HAP-1 (cell line): ENCODE data around the gene B2M.
"Not testable (repeated sequence)": the region's sequence is repeated elsewhere in the genome, so short reads cannot be mapped to it uniquely, and the experiment has no call there.

Source experiments
- DNase-seq, 2 experiments: peaks; one replicate each; pipeline ENCODE4 v3.0.0-alpha.2; 2016 to 2020; ENCODE audit warnings: low spot score in 2 of 2
- H3K27me3 ChIP-seq: fragments of 250-450 bp; sonication (Bioruptor Pico); 2 replicates; pipeline ENCODE4 v1.5.1; 2020; ENCODE audit warnings: low read depth, mild to moderate bottlenecking, moderate library complexity
- H3K36me3 ChIP-seq: fragments of 250-450 bp; sonication (Bioruptor Pico); replicated peaks from 2 replicates; pipeline ENCODE4 v1.5.1; 2020; ENCODE audit warnings: mild to moderate bottlenecking
- H3K4me1 ChIP-seq: fragments of 250-450 bp; sonication (Bioruptor Pico); 2 replicates; pipeline ENCODE4 v1.5.1; 2020; ENCODE audit warnings: mild to moderate bottlenecking
- H3K4me3 ChIP-seq: fragments of 250-450 bp; sonication (Bioruptor Pico); 2 replicates; pipeline ENCODE4 v1.5.1; 2020; ENCODE audit warnings: mild to moderate bottlenecking, moderate library complexity
- H3K9me3 ChIP-seq: fragments of 250-450 bp; sonication (Bioruptor Pico); 2 replicates; pipeline ENCODE4 v1.5.1; 2020; ENCODE audit warnings: mild to moderate bottlenecking, moderate library complexity
- in situ Hi-C: fragments of 300-500 bp; cut with MboI; formaldehyde crosslinking; loops from 3 replicates; pipeline ENCODE4 v1.14.3; 2020; ENCODE audit warnings: low sequenced_read_pairs, inconsistent platforms, mixed read lengths

The B2M gene

GRCh38 chr15:44682809-44683682 is 28.3 kb upstream of the B2M start:
- H3K27me3 ChIP-seq, H3K9me3 ChIP-seq, H3K4me3 ChIP-seq, in situ Hi-C loops, H3K4me1 ChIP-seq, H3K36me3 ChIP-seq: not testable (repeated sequence)
- peak in 1 of 2 experiments; percentile 69 for DNase-seq

GRCh38 chr15:44689318-44689717 is 22.0 kb upstream of the B2M start:
- H3K27me3 ChIP-seq, H3K36me3 ChIP-seq, DNase-seq, H3K4me1 ChIP-seq, in situ Hi-C loops, H3K9me3 ChIP-seq, H3K4me3 ChIP-seq: not testable (repeated sequence)

- H3K4me3 ChIP-seq, H3K4me1 ChIP-seq, H3K36me3 ChIP-seq, H3K9me3 ChIP-seq, H3K27me3 ChIP-seq, in situ Hi-C loops, DNase-seq: not testable (repeated sequence)
Observed at GRCh38 chr15:44690245-44690644, 21.1 kb upstream of the B2M start.

GRCh38 chr15:44692659-44693058 is 18.7 kb upstream of the B2M start:
- Histone ChIP-seq H3K9me3 (no peaks in the 10 kb centered on the region), H3K36me3 (no peaks in the 10 kb centered on the region), H3K27me3 (no peaks in the 10 kb centered on the region), H3K4me1 (no peaks in the 10 kb centered on the region), H3K4me3 (no peak overlapping the region)
- DNase-seq = no peak
- in situ Hi-C loops = no loop called here

DNA sequence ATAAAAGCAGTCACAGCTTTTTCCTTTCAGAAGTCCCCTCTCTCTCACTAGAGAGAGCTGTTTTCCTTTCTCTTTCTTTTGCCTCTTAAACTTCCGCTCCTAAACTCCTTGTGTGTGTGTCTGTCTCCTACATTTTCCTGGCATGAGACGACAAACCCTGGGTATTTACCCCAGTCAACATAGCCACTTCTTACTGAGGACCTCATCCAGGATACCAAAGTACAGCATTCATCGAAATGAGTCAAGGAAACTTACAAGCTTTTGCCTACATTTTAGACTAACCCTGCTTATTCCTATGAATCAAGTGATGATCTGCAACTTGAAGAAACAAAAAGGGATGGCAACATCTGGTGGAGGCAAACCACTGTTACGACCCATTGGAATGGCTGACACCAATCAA is 16.9 kb upstream of the B2M start:
- H3K36me3 ChIP-seq = no peaks in the 10 kb centered on the region
- no peaks in the 10 kb centered on the region; the same call in 1 of the 2 replicates for H3K27me3 ChIP-seq
- peaks cover 5% of the 10 kb centered on the region; the same call in 1 of the 2 replicates for H3K4me1 ChIP-seq
- H3K4me3 ChIP-seq = no peak overlapping the region
- H3K9me3 ChIP-seq = no peaks in the 10 kb centered on the region
- in situ Hi-C loops = no loop called here
- no peak for DNase-seq

DNA sequence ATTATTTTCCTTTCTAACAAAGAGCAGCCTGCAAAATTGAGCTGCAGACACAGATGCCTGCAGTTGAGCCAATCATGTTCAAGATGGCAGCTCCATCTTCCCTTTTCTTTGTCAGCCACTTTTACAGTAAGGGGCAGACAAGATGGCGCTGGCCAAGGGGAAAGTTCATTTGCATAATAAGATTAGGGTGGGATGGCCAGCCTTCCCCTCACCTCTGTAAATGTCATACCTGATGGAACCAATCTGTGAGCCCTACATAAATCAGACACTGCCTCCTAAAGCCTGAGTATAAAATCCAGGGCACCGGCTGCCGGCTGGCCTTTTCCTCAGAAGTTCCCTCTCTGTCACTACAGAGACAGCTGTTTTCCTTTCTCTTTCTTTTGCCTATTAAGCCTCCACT is 16.0 kb upstream of the B2M start:
- no peaks in the 10 kb centered on the region for H3K36me3 ChIP-seq

GRCh38 chr15:44697014-44697413 is 14.3 kb upstream of the B2M start:
- Histone ChIP-seq H3K4me1 (peaks cover 5% of the 10 kb centered on the region; the same call in 1 of the 2 replicates), H3K4me3 (no peak overlapping the region), H3K36me3 (no peaks in the 10 kb centered on the region), H3K27me3 (no peaks in the 10 kb centered on the region; the same call in 1 of the 2 replicates), H3K9me3 (no peaks in the 10 kb centered on the region; the same call in 1 of the 2 replicates)
- in situ Hi-C loops = no loop called here
- no peak for DNase-seq

More for the DNA sequence above, 16.0 kb upstream of the B2M start:
- no peak for DNase-seq
- no peak overlapping the region for H3K4me3 ChIP-seq
- H3K27me3 ChIP-seq = no peaks in the 10 kb centered on the region; the same call in 1 of the 2 replicates
- in situ Hi-C loops = no loop called here
- H3K4me1 ChIP-seq = peaks cover 5% of the 10 kb centered on the region; the same call in 1 of the 2 replicates
- no peaks in the 10 kb centered on the region; the same call in 1 of the 2 replicates for H3K9me3 ChIP-seq

DNA sequence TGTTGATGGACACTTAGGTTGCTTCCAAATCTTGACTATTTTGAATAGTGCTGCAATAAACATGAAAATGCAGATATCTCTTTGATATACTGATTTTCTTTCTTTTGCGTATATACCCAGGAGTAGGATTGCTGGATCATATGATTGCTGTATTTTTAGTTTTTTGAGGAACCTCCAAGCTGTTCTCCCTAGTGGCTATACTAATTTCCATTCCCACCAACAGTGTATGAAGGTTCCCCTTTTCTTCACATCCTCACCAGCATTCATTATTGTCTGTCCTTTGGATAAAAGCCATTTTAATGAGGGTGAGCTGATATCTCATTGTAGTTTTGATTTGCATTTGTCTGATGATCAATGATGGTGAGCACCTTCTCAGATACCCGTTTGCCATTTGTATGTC is 12.7 kb upstream of the B2M start:
- in situ Hi-C loops = no loop called here
- H3K36me3 ChIP-seq = no peaks in the 10 kb centered on the region

GRCh38 chr15:44700676-44701075 is 10.6 kb upstream of the B2M start:
- H3K27me3 ChIP-seq, H3K36me3 ChIP-seq, in situ Hi-C loops, DNase-seq, H3K9me3 ChIP-seq, H3K4me3 ChIP-seq, H3K4me1 ChIP-seq: not testable (repeated sequence)

More for the DNA sequence above, 12.7 kb upstream of the B2M start:
- Histone ChIP-seq H3K9me3 (no peaks in the 10 kb centered on the region; the same call in 1 of the 2 replicates), H3K27me3 (no peaks in the 10 kb centered on the region; the same call in 1 of the 2 replicates), H3K4me1 (peaks cover 5% of the 10 kb centered on the region; the same call in 1 of the 2 replicates), H3K4me3 (no peak overlapping the region)
- no peak for DNase-seq

GRCh38 chr15:44705986-44706385 is 5.3 kb upstream of the B2M start:
- DNase-seq = no peak
- in situ Hi-C loops = no loop called here
- no peaks in the 10 kb centered on the region; the same call in 1 of the 2 replicates for H3K9me3 ChIP-seq

GRCh38 chr15:44706401-44706800 is 4.9 kb upstream of the B2M start:
- Histone ChIP-seq H3K36me3 (no peaks in the 10 kb centered on the region), H3K9me3 (no peaks in the 10 kb centered on the region; the same call in 1 of the 2 replicates), H3K27me3 (no peaks in the 10 kb centered on the region), H3K4me3 (no peak overlapping the region), H3K4me1 (no peaks in the 10 kb centered on the region)
- no peak for DNase-seq
- in situ Hi-C loops = no loop called here

More at GRCh38 chr15:44705986-44706385, 5.3 kb upstream of the B2M start:
- Histone ChIP-seq H3K27me3 (no peaks in the 10 kb centered on the region), H3K36me3 (no peaks in the 10 kb centered on the region), H3K4me1 (no peaks in the 10 kb centered on the region), H3K4me3 (no peak overlapping the region)

DNA sequence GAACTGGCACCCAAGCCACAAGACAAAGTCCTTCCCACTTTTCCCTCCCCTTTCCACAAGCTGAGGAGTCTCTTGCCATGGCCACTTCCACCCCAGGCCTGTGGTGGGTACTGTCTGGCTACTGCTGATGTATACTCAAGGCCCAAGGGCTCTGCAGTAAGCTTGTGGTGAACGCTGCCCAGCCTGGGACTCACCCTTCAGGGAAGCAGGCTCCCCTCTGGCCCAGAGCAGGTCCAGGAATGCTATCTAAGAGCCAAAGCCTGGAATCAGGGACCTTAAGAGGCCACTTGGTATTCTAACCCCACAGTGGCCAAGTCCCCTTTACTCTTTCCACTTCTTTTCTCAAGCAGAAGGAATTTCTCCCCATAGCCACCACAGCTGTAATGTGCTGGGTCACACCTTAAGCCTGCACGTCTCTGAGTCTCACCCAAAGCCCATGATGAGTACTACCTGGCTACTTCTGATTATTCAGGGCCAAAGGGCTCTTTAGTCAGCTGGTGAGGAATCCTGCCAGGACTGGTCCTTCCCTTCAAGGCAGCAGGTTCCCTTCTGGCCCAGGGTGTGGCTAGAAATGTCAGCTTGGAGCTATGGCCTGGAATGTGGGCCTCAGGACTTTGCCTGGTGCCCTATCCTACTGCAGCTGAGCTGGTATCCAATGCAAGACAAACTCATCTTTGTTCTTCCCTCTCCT is 4.2 kb upstream of the B2M start:
- in situ Hi-C loops = no loop called here
- DNase-seq = no peak

DNA sequence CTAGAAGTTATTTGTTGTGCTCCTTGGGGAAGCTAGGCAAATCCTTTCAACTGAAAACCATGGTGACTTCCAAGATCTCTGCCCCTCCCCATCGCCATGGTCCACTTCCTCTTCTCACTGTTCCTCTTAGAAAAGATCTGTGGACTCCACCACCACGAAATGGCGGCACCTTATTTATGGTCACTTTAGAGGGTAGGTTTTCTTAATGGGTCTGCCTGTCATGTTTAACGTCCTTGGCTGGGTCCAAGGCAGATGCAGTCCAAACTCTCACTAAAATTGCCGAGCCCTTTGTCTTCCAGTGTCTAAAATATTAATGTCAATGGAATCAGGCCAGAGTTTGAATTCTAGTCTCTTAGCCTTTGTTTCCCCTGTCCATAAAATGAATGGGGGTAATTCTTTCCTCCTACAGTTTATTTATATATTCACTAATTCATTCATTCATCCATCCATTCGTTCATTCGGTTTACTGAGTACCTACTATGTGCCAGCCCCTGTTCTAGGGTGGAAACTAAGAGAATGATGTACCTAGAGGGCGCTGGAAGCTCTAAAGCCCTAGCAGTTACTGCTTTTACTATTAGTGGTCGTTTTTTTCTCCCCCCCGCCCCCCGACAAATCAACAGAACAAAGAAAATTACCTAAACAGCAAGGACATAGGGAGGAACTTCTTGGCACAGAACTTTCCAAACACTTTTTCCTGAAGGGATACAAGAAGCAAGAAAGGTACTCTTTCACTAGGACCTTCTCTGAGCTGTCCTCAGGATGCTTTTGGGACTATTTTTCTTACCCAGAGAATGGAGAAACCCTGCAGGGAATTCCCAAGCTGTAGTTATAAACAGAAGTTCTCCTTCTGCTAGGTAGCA is 851 bp upstream of the B2M start:
- Histone ChIP-seq H3K4me1 (peaks cover 4% of the 10 kb centered on the region; the same call in 1 of the 2 replicates), H3K36me3 (peaks cover 11% of the 10 kb centered on the region), H3K4me3 (peak overlapping the region; percentile 98), H3K9me3 (no peaks in the 10 kb centered on the region), H3K27me3 (no peaks in the 10 kb centered on the region)
- in situ Hi-C loops = no loop called here
- no peak for DNase-seq

More for the DNA sequence above, 4.2 kb upstream of the B2M start:
- no peaks in the 10 kb centered on the region; the same call in 1 of the 2 replicates for H3K9me3 ChIP-seq
- H3K27me3 ChIP-seq = no peaks in the 10 kb centered on the region
- H3K4me1 ChIP-seq = no peaks in the 10 kb centered on the region
- no peak overlapping the region for H3K4me3 ChIP-seq
- H3K36me3 ChIP-seq = peaks cover 3% of the 10 kb centered on the region; the same call in 1 of the 2 replicates
